GM21526 (cell line): ENCODE data around the gene TRAPPC3.

ENCODE experiments used
- ATAC-seq: cut with Tn5 transposase; IDR thresholded peaks from one replicate; pipeline ENCODE4 v1.9.1; 2021; ENCODE audit warnings: moderate library complexity; ENCODE audit not compliant: unreplicated experiment, low FRiP score

Gene TRAPPC3

GRCh38 chr1:36128126-36128904 lies 21.0 kb downstream of the TRAPPC3 start:
- ATAC-seq, result no peak

- ATAC-seq, result no peak
These were observed 22.3 kb downstream of the TRAPPC3 start for GRCh38 chr1:36126797-36127500.

- no peak for ATAC-seq
These were observed 23.1 kb downstream of the TRAPPC3 start for GRCh38 chr1:36126005-36126716.

- no peak for ATAC-seq
These were observed 23.9 kb downstream of the TRAPPC3 start, which contains the start of gene COL8A2 for GRCh38 chr1:36125129-36125991. Gene COL8A2, minus strand, starts transcription at chr1:36125222. Its CDS starts 24,980 bp downstream, at chr1:36100242.

GRCh38 chr1:36124404-36125128 lies 24.7 kb downstream of the TRAPPC3 start:
- ATAC-seq, result no peak

GRCh38 chr1:36123356-36123755 lies 25.9 kb downstream of the TRAPPC3 start:
- ATAC-seq, result no peak

- ATAC-seq, result no peak
These were observed 26.9 kb downstream of the TRAPPC3 start for GRCh38 chr1:36122062-36123030.

GRCh38 chr1:36119456-36119855 lies 29.8 kb downstream of the TRAPPC3 start:
- ATAC-seq, result no peak

GRCh38 chr1:36118447-36119204 lies 30.7 kb downstream of the TRAPPC3 start:
- ATAC-seq, result no peak

- no peak for ATAC-seq
These were observed 32.4 kb downstream of the TRAPPC3 start for GRCh38 chr1:36116901-36117300.

GRCh38 chr1:36115931-36116330 lies 33.4 kb downstream of the TRAPPC3 start:
- no peak for ATAC-seq

- ATAC-seq, result no peak
These were observed 34.1 kb downstream of the TRAPPC3 start for GRCh38 chr1:36115200-36115669.

GRCh38 chr1:36114371-36114770 lies 34.9 kb downstream of the TRAPPC3 start:
- ATAC-seq, result no peak

GRCh38 chr1:36112823-36113222 lies 36.5 kb downstream of the TRAPPC3 start:
- no peak for ATAC-seq

- ATAC-seq, result no peak
These were observed 38.1 kb downstream of the TRAPPC3 start for GRCh38 chr1:36111151-36111550.

- ATAC-seq, result no peak
These were observed 40.1 kb downstream of the TRAPPC3 start for GRCh38 chr1:36109041-36109679.

- no peak for ATAC-seq
These were observed 41.0 kb downstream of the TRAPPC3 start for GRCh38 chr1:36108314-36108713.
